KG1 (cell line): ENCODE measurements around the gene L1CAM.
A peak's percentile ranks its signal among the peaks of the same experiment; 100 is the strongest.

Experiments
- DNase-seq: peaks from one replicate; lab custom pipeline; 2025; lab: John Stamatoyannopoulos, UW

Gene L1CAM

DNA sequence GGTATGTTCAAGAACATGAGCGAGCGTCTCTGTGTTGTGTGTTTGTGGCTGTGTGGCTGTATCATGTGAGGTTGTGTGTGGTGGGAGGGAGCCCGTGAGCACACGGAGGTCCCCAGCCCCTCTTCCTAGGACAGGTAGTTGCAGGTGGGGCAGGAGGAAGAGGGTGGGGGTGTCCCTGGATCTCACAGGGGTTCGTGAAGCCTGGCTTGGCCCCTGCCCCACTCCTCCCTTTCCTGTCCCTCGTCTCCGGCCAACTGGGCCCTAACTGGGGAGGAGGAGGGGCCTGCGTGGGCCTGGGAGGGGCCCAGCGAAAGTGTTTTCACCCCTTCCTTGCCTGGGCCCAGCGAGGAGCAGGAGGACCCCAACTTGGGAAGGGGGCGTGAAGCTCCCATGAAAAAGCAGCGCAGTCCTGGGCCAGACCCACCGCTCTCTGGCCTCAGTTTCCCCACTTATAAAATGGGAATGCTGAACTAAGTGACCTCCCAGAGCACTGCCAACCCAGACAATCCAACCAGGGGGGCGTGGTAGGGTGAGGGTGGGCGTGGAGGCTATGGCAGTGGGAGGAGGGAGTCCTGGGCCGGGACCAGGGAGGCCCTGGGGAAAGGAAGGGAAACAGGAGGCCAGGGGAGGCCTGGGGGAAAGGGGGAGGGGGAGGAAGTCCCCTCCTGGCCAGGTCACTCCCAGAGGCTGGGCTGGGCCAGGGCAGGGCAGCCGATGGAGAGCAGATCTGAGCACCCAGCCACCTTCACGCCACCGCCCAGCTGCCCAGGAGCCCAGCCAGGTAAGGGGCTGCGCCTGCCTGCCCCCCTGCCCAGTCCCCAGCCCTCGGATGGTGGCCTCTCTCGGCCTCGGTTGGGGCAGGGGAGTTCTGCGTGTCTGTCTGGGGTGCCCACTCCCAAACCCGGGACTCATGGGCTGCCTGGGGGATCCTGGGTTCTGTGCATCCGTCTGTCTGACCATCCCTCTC, 18.3 kb upstream of the L1CAM start, which contains the start of gene AVPR2:
AVPR2 (plus strand) TSS at position 683 of the 967 bp plus-strand sequence. CDS start 473 bp downstream, outside the sequence.
- DNase-seq = no peak

DNA sequence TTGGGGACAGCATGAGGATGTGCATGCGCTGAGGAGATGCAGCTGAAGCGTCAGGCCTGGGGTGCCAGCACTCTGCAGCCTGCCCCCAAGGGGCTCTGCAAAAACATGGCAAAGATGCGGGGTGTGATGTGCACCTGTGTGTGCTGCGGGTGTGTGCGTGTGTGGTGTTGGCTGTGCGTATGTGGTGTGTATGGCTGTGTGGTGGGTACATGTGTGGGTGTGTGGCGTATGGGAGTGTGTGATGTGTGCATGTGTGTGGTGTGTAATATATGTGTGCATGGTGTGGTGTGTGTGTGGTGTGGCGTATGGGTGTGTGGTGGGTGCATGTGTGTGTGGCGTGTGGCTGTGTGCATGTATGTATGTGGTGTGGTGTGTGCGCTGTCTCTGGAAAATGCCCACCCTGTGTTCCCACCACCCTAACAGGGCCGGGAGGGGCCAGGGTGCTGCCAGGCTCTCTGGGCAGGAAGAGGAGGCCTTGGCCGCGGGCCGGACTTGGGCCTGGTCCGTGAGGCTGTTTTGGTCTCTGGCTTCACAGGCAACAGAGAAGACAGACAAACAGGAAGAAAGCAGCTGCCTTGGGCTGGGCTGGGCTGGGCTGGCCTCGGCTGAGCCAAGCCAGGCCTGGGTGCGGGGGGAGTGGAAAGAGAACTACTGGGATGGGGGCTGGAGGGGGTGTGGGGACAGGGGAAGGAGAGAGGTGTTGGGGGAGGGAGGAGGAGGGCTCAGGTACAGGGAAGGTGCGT, 17.4 kb upstream of the L1CAM start:
- no peak for DNase-seq

DNA sequence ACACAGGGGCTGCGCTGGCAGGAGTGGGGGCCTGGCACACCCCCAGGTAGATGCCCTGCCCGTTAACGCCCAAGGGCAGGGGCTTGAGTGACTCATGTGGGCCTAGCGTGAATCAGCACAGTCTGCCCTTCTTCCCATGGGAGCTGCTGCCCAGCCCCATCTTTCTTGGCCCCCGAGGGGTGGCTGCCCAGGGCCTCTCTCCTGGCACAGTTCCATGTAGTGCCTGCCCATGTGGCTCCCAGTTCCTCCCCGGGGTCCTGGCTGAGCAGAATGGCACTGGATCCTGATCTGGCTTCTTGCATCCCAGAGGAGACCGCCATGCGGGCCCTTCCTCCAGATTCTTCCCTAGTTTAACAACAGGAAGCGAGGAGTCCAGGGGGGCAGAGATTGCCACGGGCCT, 16.4 kb upstream of the L1CAM start:
- no peak for DNase-seq

DNA sequence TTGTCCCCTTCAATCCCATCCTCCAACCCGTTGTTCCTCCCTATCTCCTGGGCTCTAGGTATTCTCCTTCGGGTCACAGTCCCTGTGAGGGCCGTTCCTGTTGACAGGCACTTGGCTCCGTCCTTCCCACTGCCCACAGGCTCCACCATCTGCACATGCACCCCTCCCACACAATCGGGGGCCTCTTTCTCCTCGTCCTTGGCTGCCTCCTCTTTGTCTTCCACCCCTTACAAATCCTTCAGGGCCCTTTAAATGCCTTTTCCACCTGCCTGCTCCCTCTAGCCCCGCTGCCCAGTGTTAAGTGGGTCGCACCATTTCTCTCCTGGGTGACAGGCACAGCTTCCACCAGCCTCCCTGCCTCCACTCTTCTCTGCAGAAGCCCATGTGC, 15.8 kb upstream of the L1CAM start:
- no peak for DNase-seq

DNA sequence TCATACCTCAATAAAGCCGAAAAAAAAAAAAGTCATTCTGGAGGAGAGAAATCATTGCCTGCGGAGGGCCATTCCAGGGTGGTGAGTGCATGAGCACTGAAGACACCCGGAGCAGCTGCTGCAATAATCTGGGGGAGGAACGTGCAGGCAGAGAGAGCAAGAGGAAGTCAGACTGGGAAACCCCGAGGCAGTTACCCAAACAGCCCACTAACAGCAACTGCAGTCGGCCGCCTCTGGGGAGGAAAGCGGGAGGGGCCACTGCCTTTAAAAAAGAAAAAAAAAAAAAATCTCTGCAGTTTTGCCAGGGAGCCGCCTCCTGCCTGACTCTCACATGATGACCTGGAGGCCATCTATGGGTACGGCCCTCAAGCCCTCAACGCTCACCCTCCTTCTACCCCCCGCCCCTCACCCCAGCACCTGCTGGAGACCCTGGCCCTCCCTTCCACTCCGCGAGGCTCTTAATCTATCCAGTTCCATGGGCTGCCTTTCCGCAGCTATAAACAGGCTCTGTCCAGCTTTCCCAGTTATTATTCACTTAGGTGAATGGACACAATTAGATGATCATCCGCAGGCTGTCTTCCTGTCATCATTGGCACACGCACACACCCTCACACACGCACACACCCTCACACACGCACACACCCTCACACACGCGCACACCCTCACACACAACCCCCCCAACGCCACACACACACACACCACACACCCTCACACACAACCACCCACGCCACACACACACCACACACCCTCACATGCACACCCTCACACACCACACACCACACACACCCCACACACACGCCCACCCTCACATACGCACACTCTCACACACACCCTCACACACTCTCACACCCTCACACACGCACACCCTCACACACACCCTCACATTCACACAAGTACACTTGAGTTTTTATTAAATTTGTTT, 15.1 kb upstream of the L1CAM start:
- DNase-seq = peak; percentile 28

DNA sequence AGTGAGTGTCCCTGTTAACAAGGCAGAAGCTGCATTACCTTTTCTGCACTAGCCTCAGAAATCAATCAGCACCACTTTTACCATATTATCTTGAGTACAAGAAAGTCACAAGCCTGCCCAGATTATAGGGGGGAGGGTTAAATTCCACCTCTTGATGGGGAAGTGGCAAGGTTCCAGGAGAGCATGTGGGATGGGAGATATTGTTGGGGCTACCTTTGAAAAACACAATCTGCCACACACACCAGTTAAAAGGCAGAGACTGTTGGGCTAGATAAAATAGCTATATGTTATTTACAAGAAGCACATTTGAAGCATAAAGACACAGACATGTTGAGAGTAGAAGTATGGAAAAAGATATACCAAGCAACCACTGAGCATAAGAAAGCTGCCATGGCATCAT, 11.9 kb upstream of the L1CAM start:
- DNase-seq = no peak

DNA sequence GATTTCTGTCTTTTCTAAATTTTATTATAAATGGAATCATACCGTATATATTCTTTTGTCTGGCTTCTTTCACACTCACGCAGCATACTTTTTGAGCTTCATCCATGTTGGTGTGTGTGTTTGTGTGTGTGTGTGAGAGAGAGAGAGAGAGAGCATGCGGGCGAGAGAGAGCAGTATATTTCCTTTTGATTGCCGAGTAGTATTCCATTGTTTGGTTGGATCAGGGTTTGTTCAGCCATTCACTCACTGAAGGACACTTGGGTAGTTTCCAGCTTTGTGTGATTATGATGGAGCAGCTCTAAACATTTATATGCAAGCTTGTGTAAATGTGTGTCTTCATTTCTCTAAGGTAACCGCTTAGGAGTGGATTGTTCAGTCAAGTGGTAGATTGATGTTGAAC, 3.1 kb upstream of the L1CAM start:
- no peak for DNase-seq

DNA sequence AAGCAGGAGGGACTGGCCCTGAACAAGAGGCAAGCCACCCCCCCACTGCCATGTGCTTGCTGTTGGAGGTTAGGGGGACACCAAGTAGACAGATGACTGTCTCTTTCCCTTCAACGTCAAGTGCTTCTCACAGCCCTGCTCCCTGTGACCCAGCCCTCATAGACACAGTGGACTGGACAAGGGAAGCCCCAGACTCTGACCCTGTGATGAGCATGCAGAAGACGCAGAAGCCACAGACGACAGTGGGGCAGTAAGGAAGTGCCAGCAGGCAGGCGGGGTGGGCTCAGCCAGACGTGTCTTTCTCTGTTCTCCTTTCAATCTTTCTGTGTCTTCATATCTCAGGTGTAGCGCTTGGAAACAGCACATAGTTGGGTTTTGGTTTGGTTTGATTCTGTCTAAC, 2.4 kb upstream of the L1CAM start:
- DNase-seq = no peak

DNA sequence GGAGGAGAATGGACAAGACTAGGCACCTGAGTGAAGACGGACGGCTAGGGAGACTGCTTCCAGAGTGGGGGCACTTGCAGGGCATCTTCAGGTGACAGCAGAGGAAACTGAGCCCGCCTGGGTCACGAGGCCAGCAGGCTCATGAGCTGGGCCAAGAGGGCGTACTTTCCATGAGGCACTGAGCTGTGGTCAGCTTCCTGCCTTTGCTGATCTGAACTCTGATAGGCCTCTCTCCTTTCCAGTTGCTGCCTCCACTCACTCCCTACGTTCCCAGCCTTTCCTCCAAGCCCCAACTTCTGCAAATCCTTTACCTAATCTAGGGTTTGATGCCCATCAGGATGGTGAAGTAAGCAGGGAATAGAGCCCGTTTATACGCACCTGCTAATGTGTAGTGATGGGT, 1.4 kb upstream of the L1CAM start:
- no peak for DNase-seq

DNA sequence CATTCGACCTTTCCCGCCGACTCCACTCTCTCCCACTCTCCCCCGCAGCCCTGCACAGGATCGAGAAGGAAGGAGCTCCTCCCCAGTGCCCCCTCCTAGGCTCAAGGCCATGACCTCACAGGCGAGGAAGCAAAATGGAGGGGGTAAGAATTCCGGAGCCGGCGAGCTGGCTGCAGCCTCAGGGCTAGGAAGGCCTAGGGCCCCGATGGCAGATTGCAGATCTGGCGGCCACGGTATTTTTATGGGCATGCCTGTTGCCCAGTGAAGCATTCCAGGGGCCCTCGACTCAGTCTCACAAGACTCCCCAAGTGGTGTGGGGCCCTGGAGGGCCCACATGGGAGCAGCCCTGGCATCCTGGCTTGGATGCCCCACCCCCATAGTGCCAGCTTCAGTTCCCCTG, 942 bp upstream of the L1CAM start:
- DNase-seq = no peak

DNA sequence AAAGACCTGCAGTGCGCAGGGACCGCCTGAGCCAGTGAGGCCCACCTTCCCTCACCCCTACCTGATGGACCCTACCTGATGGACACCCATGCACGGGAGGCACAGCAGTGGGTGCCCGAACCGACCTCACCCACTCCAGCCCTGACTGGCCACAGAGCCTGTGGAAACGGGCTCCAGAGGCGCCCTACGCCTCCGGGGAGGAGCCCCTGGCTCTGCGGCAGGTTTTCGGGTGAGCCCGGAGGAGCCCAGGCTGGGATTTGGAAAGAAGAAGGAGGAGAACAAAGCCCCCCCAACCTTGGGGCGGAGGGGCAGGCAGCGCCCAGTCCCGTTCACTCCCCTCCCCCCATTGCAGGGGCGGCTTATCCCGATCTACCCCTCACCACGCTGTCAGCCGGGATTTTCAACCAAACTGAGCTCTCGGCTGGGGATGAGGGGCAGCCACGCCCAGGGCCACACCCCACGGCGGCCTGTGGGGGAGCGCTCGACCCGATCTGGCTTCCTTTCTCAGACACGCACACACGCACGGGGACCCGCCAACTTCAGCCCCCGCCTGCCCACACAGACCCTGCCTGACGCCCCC, 675 bp downstream of the L1CAM start:
- DNase-seq = no peak

DNA sequence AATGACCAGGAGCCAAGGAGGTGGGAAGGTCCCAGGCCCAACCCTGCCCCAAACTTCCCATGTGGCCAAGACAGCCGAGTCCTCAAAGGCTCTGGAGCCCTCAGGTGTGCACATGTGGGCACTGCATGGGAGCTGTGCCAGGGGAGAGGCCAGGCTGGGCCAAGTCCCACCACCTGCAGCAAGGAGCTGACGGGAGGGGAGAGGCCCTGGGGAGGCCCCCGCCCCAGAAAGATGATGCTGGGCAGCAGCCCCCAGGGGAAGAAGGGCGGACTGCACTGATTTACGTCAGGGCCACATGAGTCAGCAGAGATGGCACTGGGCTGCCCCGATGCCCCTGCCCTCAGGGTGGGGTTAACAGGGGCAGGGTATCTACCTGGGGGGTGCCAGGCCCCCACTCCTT, 1.4 kb downstream of the L1CAM start:
- DNase-seq = no peak

DNA sequence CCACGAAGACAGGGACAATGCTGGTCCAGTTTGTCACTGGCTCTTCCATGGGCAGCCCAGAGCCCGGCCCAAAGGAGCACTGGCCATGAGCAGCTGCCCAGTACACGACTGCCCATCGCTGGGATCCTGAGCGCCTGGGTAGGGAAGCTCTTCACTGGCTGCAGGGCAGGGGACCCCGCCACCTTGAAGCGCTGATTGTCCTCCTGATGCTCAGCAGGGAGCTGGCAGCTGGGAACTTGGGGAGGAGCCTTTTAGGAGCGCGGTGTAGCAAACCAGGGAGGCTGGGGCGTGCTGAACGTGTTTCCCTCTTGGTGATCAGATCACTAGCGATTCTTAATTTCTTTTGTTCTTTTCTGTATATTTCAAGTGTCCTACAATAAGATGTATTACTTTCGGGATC, 1.8 kb downstream of the L1CAM start:
- DNase-seq = no peak

DNA sequence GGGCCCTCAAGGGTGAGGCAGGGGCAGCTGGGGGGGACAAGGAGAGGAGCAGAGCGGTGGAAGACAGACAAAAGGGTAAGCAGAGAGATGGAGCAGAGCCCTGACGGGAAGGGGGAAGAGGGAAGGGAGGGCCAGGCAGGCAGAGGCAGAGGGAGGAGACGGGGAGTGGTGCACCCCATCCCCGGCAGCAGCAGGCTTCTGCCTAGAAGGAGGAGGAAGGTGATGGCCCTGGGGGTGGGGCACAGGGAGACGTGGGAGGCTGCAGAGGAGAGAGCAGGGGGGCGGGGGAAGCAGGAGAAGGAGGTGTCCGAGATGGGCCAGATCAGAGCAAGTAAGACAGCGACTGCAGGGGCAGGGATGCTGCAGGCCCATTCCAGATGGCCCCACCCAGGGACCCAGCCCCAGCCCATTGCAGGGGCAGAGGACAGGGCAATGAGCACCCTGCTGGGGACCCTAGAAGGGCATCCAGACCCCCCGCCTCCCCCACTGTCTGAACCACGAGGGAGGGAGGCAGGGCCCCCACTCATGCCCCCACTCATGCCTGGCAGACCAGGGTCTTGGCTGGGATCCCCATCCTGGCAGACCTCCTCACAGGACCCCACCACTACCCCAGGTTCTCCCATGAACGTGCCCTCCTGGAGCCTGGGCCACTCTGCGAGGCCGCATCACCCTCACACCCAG, 2.7 kb downstream of the L1CAM start:
- no peak for DNase-seq

DNA sequence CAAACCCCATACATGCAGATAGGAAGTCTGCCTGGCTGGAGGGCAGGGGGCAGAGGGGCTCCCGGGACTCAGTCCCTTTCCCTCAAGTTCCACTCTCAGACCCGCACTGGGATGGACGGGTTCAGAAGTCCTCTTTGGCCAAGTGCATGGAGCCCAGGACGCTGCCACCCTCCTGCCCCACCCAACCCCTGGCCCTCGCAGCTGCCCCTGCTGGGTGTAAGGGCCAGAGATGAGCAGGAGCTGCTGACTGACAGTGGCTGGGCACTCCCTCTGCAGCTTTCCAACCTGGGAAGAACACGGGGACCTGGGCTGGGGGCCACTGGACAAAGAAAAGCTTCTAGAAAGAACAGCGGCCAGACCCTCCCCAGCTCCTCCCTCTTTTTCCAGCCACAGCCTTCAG, 3.4 kb downstream of the L1CAM start:
- DNase-seq = no peak

DNA sequence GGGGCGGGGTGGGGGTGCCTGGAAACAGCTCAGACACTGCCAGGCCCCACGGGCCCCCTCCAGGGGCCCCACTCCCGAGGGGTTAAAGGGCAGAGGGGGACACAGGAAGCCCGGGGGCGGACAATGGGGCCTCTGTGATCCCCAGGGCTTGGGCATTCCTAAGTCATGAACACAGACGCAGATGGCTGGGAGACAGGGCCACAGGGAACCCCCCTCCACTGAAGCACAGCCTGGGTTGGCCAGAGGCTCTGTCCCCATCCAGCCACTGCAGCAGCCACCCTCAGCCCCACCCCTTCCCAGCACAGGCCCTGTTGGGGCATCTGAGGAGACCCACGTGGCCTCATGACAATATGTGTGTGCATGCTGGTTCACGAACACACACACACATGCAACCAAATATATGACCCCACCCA, 3.9 kb downstream of the L1CAM start:
- no peak for DNase-seq

DNA sequence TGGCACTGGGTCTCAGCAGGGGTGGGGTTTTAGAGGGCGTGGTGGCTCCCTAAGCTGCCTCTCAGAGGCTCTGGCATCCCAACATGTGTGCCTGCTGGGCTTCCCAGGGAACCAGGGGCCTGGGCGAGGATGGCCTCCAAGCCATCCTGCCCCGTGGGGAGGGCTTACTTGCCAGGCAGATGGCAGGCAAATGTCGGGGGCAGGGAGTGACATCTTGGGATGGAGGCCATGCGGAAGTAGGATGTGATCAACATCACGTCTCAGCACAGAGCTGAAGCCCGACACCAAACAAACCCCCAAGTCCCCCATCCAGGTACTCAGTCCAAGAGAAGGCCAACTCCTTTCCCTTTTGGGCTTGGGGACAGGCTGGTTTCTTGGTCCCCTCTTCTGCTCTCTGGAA, 4.7 kb downstream of the L1CAM start:
- DNase-seq = no peak

DNA sequence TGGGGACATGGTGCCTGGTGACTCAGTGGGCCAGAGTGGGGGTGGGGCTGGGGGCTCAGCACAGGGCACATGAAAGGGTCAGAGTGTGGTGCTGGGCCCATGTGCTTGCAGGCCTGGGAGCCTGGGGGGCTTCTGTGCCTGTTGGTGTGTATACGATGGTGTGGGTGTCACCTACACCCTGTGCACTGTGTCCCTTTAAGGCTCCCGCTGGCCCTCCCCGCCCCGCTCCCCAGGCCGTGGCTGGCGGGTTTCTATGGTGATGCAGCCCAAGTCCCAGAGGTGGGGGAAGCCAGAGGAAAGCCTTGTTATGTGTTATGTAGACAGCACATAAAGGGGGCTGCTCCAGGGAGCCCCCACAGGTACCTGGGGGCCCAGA, 5.5 kb downstream of the L1CAM start:
- DNase-seq = no peak

DNA sequence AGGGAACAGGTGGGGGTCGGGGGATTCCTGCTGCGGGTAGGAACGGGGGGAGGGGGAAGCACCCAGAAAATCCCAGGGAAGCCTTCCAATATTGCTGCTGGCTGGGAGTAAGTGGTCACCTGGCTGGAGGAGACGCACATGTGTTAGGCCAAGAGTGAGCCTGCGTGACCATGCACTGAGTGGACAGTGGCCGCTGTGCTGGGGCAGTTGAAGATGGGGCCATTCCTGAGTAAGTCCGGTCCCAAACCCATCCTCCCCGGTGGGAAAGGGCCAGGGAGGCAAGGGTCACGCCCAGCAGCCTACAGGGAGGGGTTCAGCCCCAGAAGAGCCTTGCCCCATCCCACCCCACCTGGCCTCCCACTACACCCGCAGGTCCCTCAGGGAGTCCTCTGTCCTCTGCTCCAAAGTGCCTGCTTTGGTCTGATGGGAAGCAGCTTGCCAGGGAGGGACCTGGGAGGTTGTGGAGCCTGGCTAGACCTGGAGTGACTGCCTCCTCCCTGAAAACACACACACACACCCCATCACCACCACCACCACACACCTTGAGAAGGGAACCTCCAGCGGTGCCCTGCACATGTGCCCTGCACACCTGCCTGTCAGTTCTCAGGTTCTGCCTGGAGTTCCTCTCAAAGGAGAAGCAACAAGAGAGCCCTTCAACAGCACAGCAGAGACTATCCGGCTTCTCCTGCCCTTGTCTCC, 6.1 kb downstream of the L1CAM start:
- no peak for DNase-seq

DNA sequence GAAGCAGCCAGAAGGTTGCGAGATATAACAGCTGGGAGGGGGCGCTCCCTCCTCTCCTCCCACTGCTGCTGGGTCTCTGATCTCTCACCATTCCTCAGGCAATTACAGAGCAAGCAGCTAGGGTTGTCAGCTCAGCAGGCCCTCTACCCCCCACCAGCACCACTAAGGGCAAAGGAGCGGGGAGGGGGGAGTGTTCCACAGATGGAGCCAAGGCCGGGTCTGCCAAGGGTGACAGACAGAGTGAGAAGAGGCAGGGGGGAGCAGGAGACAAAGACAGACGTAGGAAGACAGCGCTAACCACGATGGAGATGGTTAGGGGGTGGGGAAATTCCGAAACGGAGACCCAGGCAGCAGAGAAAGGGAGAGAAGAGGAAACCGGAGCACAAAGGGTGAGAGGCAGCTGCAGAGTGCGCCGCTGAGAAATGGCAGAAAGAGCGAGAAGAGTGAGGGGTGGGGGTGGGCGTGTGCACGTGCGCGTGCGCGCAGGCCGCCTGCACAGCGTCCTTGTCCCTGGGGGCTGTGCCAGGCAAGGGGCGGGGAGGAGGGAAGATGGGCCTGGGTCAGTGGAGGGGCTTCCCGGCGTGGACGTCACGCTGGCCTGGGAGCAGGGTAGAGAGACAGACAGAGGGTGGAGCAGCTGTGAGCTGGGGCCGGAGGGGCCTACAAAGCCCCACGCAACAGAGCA, 6.9 kb downstream of the L1CAM start:
- DNase-seq = no peak
